Endothelial cell of umbilical vein (primary cell): ENCODE results near the gene CCNYL1. TPM values are rescaled to one million over a fixed set of nuclear protein-coding genes. Genes with fewer than 3 reads are reported as not detected.

Experiments
- BruUV-seq: library from RNA; stranded (reverse); fragments of 400-500 nt; replicated peaks from 2 replicates; lab custom pipeline; 2021; lab: Mats Ljungman, UMichigan
- CTCF ChIA-PET: fragments of 300-600, 350-600 bp; sonication (Branson Sonifier 250); formaldehyde crosslinking; loops from one replicate; lab custom pipeline; 2021; ENCODE audit warnings: antibody characterized with exemption, inconsistent platforms; lab: Charles Lee
- POLR2A ChIA-PET: fragments of 300-600, 350-600 bp; sonication (Branson Sonifier 250); formaldehyde crosslinking; loops from one replicate; lab custom pipeline; 2021; ENCODE audit warnings: antibody characterized with exemption, inconsistent platforms; lab: Charles Lee
- DNase-seq: peaks from one replicate; pipeline ENCODE4 v3.0.0-alpha.2; 2011; ENCODE audit warnings: low read depth, low spot score
- FAIRE-seq: peaks from 2 replicates; lab custom pipeline; 2011; peaks lifted over from hg19 to GRCh38; lab: Jason Lieb, UNC
- H2AFZ ChIP-seq: 2 replicates; pipeline ENCODE4 v1.6.0; 2012; ENCODE audit warnings: low read depth, low read length, control low read depth, inconsistent platforms
- H3K27ac ChIP-seq: 2 replicates; pipeline ENCODE4 v1.5.1; 2011; ENCODE audit warnings: low read depth, mild to moderate bottlenecking, control low read depth, low read length, moderate library complexity; ENCODE audit not compliant: insufficient read depth
- H3K27me3 ChIP-seq, 2 experiments: 2 replicates each; pipeline versions ENCODE4 v1.6.0 to v1.6.1; 2011; ENCODE audit warnings: low read length in 2 of 2, mixed read lengths in 1 of 2; ENCODE audit not compliant: control insufficient read depth in 2 of 2, insufficient read depth in 2 of 2
- H3K36me3 ChIP-seq, 2 experiments: 2 replicates in 1 of 2; 3 replicates in 1 of 2; pipeline ENCODE4 v1.5.1; 2011; ENCODE audit warnings: low read length in 2 of 2, mild to moderate bottlenecking in 1 of 2, moderate library complexity in 1 of 2; ENCODE audit not compliant: control insufficient read depth in 2 of 2, insufficient read depth in 2 of 2; ENCODE audit errors: extremely low read depth in 1 of 2
- H3K4me1 ChIP-seq: 3 replicates; pipeline ENCODE4 v1.5.1; 2011; ENCODE audit warnings: mild to moderate bottlenecking, low read length; ENCODE audit not compliant: control insufficient read depth, insufficient read depth; ENCODE audit errors: extremely low read depth
- H3K4me2 ChIP-seq: 2 replicates; pipeline ENCODE4 v1.6.1; 2011; ENCODE audit warnings: low read length, control low read depth, mixed read lengths; ENCODE audit not compliant: insufficient read depth
- H3K4me3 ChIP-seq, 3 experiments: fragments of 200-600 bp in 1 of 3; sonication (generic), shearing (Covaris generic) in 1 of 3; replicated peaks in 1 of 3; 2 replicates each; pipeline ENCODE4 v1.5.1; 2011 to 2016; ENCODE audit warnings: control low read depth in 3 of 3, low read length in 3 of 3, mild to moderate bottlenecking in 2 of 3, inconsistent platforms in 1 of 3, low read depth in 1 of 3, moderate library complexity in 1 of 3; ENCODE audit not compliant: insufficient read depth in 1 of 3
- H3K79me2 ChIP-seq: 2 replicates; pipeline ENCODE4 v1.6.0; 2012; ENCODE audit warnings: low read length, inconsistent platforms; ENCODE audit not compliant: control insufficient read depth, insufficient read depth
- H3K9ac ChIP-seq: replicated peaks from 2 replicates; pipeline ENCODE3; 2011; ENCODE audit warnings: low read length, control low read depth; ENCODE audit not compliant: insufficient read depth; ENCODE audit errors: extremely low read depth
- H3K9me1 ChIP-seq: replicated peaks from 3 replicates; pipeline ENCODE4 v1.6.0; 2011; ENCODE audit warnings: mild to moderate bottlenecking, low read length; ENCODE audit not compliant: control insufficient read depth, insufficient read depth; ENCODE audit errors: extremely low read depth
- H3K9me3 ChIP-seq: replicated peaks from 2 replicates; pipeline ENCODE4 v1.5.1; 2012; ENCODE audit warnings: low read length, inconsistent platforms; ENCODE audit not compliant: control insufficient read depth, insufficient read depth
- H4K20me1 ChIP-seq: replicated peaks from 2 replicates; pipeline ENCODE3; 2011; ENCODE audit warnings: mild to moderate bottlenecking, low read length; ENCODE audit not compliant: control insufficient read depth, insufficient read depth; ENCODE audit errors: extremely low read depth
- EZH2 ChIP-seq: IDR thresholded peaks from 2 replicates; pipeline ENCODE4 v1.6.1; 2012; ENCODE audit warnings: borderline replicate concordance, low read depth, mild to moderate bottlenecking, moderate library complexity, low read length, inconsistent platforms; ENCODE audit not compliant: severe bottlenecking
- FOS ChIP-seq: IDR thresholded peaks from 2 replicates; pipeline ENCODE4 v1.6.1; 2011; ENCODE audit warnings: mild to moderate bottlenecking, low read length, moderate library complexity, borderline replicate concordance; ENCODE audit not compliant: insufficient read depth
- GATA2 ChIP-seq: IDR thresholded peaks from 2 replicates; pipeline ENCODE4 v1.7.0; 2011; ENCODE audit warnings: low read depth, mild to moderate bottlenecking, moderate library complexity, mixed read lengths, low read length; ENCODE audit not compliant: insufficient read length, insufficient read depth
- JUN ChIP-seq: IDR thresholded peaks from 2 replicates; pipeline ENCODE4 v1.6.1; 2011; ENCODE audit warnings: borderline replicate concordance, low read depth; ENCODE audit not compliant: insufficient read length, insufficient read depth
- MYC ChIP-seq: IDR thresholded peaks from one replicate; pipeline ENCODE4 v1.6.1; 2011; ENCODE audit warnings: mild to moderate bottlenecking, low read depth, low read length
- POLR2A ChIP-seq: IDR thresholded peaks from 2 replicates; pipeline ENCODE4 v1.6.1; 2012; ENCODE audit warnings: low read depth, mild to moderate bottlenecking, control low read depth, low read length
- POLR2AphosphoS5 ChIP-seq: IDR thresholded peaks from 2 replicates; pipeline ENCODE4 v1.6.1; 2012; ENCODE audit warnings: low read depth, mild to moderate bottlenecking, control low read depth, low read length, moderate library complexity; ENCODE audit not compliant: insufficient read depth
- dilution Hi-C: fragments of 300-500 bp; cut with MboI; formaldehyde crosslinking; loops from one replicate; pipeline ENCODE4 v1.15.0; 2019; ENCODE audit warnings: low sequenced_read_pairs; ENCODE audit not compliant: extremely low pct_ligation_motif_present
- intact Hi-C: fragments of 100-400 bp; cut with micrococcal nuclease; formaldehyde crosslinking; loops from one replicate; pipeline ENCODE4 v1.10.0; 2022
- polyA plus RNA-seq, 4 experiments: library from polyadenylated mRNA; depleted of rRNA in 3 of 4; stranded (reverse) in 3 of 4; unstranded in 1 of 4; fragments of >200 nt; gene quantifications; 2 replicates each; pipeline versions ENCODE4 v1.2.1 to v1.2.3, GENCODE V29; 2011 to 2012; ENCODE audit warnings: missing spikeins in 1 of 4
- total RNA-seq: library from RNA; stranded (reverse); gene quantifications from 2 replicates; pipeline ENCODE4 v1.2.3, GENCODE V29; 2021
- TF ChIP-seq, protein P1 (sequence below), 2 donors: IDR thresholded peaks; 1 replicate in 1 of 2; 2 replicates in 1 of 2; pipeline ENCODE4 v1.5.1; 2011; ENCODE audit warnings: low read length in 2 of 2, mild to moderate bottlenecking in 2 of 2, moderate library complexity in 2 of 2, control low read depth in 1 of 2, inconsistent platforms in 1 of 2, low read depth in 1 of 2; ENCODE audit not compliant: insufficient read depth in 1 of 2; ENCODE audit errors: extremely low read depth in 1 of 2
- TF ChIP-seq, protein P2 (sequence below): IDR thresholded peaks from 2 replicates; pipeline ENCODE4 v1.6.1; 2011; ENCODE audit not compliant: insufficient read depth, insufficient read length

Gene CCNYL1
- total and polyA plus RNA-seq, 2 donors (not counting 3 experiments of a cell fraction or from before 2014, with no cell fraction given) = 15.2 to 49.3 TPM

DNA sequence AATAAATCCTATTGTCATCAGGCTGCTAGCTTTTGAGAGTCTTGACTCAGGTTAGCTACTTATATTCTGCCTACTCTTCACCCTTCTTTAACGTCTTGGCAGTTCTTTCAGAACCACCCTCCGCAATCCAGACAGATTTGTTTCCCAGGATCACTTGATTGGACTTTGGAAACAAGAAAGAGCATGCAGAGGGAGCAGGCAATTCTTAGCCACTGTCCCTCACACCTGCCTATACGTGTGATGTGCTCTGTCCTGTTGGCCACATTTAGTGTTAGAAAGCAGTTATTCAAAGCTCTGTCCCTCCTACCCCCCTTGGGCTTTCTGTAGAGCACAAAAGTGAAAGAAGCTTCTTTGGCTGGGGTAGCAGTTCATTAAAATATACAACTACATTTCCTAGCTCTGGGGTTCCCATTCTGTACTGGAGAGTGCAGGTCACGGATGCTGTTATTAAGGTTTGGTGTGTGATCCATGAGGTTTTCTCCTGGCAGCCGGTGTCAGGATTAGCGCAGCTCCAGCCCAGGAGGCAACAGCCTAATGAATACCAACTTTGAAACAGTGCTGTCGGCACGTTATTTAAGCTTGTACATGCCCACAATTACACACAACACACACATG lies 52.0 kb downstream of the CCNYL1 start:
- Histone ChIP-seq H3K27ac (no peak overlapping the region), H3K4me3 (no peak overlapping the region), H3K9me1 (no peaks in the 10 kb centered on the region), H3K4me1 (peaks cover 6% of the 10 kb centered on the region), H3K9me3 (no peaks in the 10 kb centered on the region), H3K4me2 (no peak overlapping the region), H3K27me3 (no peaks in the 10 kb centered on the region), H3K79me2 (no peaks in the 10 kb centered on the region), H2AFZ (no peak overlapping the region), H4K20me1 (no peaks in the 10 kb centered on the region), H3K36me3 (no peaks in the 10 kb centered on the region), H3K9ac (no peak overlapping the region)
- POLR2A ChIA-PET = interaction anchor here (1.2 kb wide), 1 partner anchor 262 kb away, joined by 3 read pairs; the partner anchor contains the start of gene PLEKHM3
- TF ChIP-seq POLR2AphosphoS5 (no peak), JUN (no peak), FOS (no peak), GATA2 (no peak), EZH2 (no peak), MYC (no peak), POLR2A (no peak)
- TF ChIP-seq, protein P1, sequence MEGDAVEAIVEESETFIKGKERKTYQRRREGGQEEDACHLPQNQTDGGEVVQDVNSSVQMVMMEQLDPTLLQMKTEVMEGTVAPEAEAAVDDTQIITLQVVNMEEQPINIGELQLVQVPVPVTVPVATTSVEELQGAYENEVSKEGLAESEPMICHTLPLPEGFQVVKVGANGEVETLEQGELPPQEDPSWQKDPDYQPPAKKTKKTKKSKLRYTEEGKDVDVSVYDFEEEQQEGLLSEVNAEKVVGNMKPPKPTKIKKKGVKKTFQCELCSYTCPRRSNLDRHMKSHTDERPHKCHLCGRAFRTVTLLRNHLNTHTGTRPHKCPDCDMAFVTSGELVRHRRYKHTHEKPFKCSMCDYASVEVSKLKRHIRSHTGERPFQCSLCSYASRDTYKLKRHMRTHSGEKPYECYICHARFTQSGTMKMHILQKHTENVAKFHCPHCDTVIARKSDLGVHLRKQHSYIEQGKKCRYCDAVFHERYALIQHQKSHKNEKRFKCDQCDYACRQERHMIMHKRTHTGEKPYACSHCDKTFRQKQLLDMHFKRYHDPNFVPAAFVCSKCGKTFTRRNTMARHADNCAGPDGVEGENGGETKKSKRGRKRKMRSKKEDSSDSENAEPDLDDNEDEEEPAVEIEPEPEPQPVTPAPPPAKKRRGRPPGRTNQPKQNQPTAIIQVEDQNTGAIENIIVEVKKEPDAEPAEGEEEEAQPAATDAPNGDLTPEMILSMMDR (IDR thresholded peaks at IDR 0.05; ENCODE audit: extremely low read depth in 1 of 2, insufficient read depth in 1 of 2, low read depth in 1 of 2, low read length in 2 of 2) = no peak
- TF ChIP-seq, protein P2, sequence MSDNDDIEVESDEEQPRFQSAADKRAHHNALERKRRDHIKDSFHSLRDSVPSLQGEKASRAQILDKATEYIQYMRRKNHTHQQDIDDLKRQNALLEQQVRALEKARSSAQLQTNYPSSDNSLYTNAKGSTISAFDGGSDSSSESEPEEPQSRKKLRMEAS = no peak
- CTCF ChIA-PET = interaction anchor here (0.8 to 2.0 kb wide), 5 partner anchors 17 to 309 kb away, joined by 3 to 12 read pairs (median 7); no protein-coding TSS in a partner anchor
- dilution Hi-C loops (no loop called here), intact Hi-C loops (loop anchor here (10.0 kb wide), 1 partner anchor 491 kb away; the partner anchor contains the start of gene IDH1)
- no peak for DNase-seq
- no peak for FAIRE-seq
- BruUV-seq = no TSS peak
